ENCODE measurements around the gene DTNB.

DNA sequence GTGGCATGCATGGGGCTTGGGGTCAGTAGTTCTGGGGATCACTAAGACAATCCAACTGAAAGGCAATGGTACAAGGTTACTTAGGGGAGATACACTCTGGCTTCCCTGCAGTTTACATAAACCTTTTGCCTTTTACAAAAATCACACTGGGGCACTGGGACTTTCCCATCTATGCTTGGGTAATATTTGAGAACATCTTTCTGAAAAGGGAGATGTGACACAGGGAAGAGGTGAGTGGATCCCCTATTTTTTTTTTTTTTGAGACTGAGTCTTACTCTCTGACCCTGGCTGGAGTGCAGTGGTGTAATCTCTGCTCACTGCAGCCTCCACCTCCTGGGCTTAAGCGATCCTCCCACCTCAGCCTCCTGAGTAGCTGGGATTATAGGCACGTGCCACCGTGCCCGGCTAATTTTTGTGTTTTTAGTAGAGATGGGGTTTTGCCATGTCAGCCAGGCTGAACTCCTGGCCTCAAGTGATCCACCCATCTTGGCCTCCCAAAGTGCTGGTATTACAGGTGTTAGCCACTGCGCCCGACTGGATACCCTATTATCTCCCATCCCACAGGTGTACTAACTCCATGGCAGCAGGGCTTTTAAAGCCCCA lies 248.8 kb downstream of the DTNB start:
- no peak for TF ChIP-seq FOXM1 (IDR thresholded peaks at IDR 0.05; ENCODE audit: low read depth)
- TF ChIP-seq CTCF (IDR thresholded peaks at IDR 0.05) = no peak
- no peak for TF ChIP-seq TAF1 (IDR thresholded peaks at IDR 0.05; ENCODE audit: borderline replicate concordance, low read depth, low read length)
- TF ChIP-seq MXI1 (IDR thresholded peaks at IDR 0.05; ENCODE audit: low read depth, low read length) = no peak
- TF ChIP-seq JUND (IDR thresholded peaks at IDR 0.05) = no peak

Measured in SK-N-SH (cell line).